HK-2 (cell line): Measurements from ENCODE around the gene TENT4A.

ENCODE experiments used
- DNase-seq: peaks from one replicate; pipeline ENCODE4 v3.0.0-alpha.2; 2018; ENCODE audit not compliant: unreplicated experiment

The TENT4A gene

DNA sequence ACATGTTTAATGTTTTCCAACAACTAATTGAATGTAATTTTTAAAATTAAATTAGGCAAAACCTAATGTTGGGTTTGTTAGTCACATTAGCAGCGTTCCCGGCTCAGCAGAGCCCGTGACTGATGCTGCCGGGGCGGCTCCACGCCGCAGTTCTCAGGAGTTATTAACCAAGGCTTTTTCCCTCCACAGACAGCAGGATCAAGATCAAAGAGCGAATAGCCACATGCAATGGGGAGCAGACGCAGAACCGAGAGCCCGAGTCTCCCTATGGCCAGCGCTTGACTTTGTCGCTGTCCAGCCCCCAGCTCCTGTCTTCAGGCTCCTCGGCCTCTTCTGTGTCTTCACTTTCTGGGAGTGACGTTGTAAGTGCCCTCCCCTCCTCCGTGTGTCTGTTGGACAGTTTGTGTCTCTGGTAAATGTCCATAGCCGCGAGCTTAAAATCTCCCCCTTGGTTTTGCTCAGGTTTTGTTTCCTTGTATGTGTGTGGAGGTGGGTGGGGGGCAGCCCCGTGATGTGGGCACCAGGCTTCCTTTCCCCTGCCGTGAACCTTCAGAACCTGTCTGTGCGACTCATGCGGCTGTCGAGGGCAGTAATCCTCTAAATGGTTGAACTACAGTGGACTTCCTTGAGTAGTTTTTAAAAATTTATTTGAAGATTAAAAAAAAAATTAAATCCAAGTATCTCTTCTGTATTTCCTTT, 37.1 kb downstream of the TENT4A start:
- no peak for DNase-seq

- DNase-seq, result no peak
These were observed 37.9 kb downstream of the TENT4A start for GRCh38 chr5:6750951-6751685.

DNA sequence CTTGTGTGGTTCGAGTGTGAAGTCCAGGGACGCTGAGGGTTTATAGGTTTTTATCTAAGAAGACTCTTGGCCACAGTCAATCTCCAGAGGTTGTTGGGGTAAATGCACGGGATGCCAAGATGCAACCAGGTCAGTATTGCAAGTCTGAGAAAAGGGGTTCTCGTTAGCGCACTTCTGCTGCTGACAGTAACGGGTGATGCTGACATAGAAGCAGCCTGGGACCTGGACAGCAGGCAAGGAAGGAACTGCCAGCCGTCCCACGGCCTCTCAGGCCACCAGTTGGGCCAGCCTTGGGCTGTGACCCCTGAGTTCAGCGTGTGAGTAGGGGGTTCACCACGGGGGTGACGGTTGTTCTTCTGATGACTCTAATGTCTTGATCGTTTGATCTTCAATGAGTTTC, 39.0 kb downstream of the TENT4A start:
- no peak for DNase-seq

DNA sequence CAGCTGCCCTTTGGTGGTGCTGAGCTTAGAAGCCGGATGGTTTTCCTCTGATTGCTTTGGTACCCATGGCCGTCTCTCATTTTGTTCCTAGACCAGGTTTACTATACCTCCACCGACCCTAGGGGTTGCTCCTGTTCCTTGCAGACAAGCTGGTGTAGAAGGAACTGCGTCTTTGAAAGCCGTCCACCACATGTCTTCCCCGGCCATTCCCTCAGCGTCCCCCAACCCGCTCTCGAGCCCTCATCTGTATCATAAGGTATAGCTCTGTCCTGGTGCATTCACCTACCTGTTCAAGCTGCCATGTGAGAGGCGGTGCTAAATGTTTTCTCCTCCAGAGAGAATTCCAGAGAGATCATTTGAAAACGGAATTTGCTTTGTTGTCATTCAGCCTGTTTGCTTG, 39.5 kb downstream of the TENT4A start:
- no peak for DNase-seq

- no peak for DNase-seq
These were observed 40.6 kb downstream of the TENT4A start for GRCh38 chr5:6753851-6754250.

DNA sequence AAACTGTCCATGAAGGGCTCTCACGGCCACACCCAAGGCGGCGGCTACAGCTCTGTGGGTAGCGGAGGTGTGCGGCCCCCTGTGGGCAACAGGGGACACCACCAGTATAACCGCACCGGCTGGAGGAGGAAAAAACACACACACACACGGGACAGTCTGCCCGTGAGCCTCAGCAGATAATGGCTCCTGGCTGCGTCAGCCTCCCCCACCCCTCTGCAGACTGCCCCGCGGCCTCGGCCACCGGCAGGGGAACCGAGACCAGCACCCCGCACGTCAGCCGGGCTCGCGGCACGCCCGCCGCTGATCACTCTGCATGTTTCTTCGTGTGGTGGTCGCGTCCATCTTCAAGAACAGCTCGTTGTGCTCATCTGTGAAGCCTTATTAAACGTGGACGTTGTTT, 41.5 kb downstream of the TENT4A start:
- no peak for DNase-seq

GRCh38 chr5:6755519-6755918, 42.3 kb downstream of the TENT4A start:
- no peak for DNase-seq

DNA sequence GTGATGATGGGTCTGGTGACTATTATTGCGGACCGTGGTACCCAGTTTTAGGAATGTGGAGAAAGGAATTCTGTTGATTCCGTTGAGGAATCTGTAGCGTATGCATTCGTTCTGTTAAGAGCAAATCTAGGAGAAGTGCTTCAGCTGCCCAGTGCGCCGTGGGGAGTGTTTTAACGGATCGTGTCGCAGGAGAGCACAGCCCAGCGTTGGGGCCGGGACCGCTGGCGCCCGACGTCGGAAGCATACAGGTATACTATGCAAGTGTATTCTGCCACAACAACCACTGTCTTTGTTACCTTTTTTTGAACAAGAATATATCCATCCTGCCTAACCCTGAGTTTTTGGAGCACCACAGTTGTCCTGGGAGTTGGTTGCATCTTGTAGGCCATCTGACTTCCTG, 42.7 kb downstream of the TENT4A start:
- no peak for DNase-seq

DNA sequence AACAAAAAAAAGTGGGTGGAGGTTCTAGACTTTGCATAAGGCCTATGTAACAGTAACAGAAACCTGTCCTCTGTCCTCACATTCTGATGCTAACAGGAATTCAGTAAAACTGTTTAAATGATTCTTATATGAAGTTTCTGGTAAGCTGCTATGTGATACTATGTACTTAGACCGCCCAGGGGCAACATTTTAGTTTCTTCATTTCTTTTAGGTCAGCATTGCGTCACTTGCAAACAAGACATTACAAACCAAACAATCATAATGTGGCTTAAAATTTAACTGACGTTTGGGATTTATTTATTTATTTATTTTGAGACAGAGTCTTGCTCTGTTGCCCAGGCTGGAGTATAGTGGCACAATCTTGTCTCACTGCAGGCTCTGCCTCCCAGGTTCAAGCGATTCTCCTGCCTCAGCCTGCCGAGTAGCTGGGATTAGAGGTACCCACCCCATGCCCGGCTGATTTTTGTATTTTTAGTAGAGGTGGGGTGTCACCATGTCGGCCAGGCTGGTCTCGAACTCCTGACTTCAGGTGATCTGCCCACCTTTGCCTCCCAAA, 44.3 kb downstream of the TENT4A start:
- no peak for DNase-seq

- no peak for DNase-seq
These were observed 45.0 kb downstream of the TENT4A start for GRCh38 chr5:6758236-6758635.

GRCh38 chr5:6758706-6759105, 45.5 kb downstream of the TENT4A start:
- DNase-seq, result no peak

GRCh38 chr5:6759401-6759800, 46.2 kb downstream of the TENT4A start:
- peak; percentile 96 for DNase-seq

- no peak for DNase-seq
These were observed 46.8 kb downstream of the TENT4A start for GRCh38 chr5:6759983-6760382.

DNA sequence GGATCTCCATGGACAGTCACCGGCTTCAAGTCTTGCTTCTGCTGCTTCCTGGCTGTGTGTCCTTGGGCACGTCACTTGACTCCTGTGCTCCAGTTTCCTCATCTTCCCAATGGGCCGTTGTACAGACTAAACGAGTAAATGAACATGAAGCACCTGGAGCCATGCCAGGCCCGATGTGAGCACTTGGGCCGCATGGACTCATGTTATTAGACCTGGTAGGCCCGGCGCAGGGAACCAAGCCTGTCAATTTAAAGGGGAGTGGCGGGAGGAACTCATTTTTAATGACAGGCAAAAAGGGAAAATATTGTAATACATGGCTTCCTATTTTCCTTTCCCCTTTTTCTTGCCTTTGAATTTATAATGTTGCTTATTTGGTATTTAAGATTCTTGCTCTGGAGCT, 47.5 kb downstream of the TENT4A start:
- DNase-seq, result no peak

GRCh38 chr5:6761333-6761732, 48.1 kb downstream of the TENT4A start:
- no peak for DNase-seq

GRCh38 chr5:6762116-6762515, 48.9 kb downstream of the TENT4A start:
- no peak for DNase-seq

DNA sequence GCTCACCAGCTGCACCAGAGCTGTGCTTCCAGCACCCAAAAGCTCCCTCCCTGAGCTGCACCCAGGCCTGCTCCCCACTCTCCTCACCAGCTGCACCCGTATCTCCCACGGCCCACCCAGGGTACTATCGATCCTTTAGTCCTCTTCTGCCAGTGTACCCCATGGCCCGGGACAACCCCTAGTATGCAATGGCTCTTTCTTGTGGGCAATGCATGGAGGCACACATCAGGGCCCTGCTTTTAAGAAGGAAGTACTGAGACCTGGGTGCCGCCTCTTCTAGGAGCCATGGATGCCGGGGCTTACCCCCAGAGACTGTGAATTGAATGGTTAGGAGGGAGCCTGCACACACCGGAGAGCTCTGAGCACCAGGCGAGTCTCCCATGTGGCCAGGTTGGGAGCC, 49.5 kb downstream of the TENT4A start:
- no peak for DNase-seq

DNA sequence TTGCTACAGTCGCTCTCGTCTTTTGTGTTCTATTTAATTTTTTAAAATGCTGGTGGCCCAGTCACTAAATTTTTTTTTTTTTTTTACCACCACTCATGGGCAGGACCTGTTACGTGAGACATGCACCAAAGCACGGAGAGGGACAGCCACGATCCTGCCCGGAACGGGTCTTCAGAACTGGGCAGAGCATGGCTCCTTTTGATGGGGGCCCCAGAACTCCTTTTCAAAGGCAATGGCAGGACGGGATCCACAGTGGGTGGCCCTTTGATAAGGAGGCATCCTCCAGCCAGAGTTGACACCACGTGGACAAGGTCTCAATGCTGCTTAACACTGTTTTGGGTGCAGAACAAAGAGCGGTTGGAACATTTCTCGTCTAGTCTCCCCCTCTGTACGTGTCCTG, 50.0 kb downstream of the TENT4A start:
- no peak for DNase-seq

DNA sequence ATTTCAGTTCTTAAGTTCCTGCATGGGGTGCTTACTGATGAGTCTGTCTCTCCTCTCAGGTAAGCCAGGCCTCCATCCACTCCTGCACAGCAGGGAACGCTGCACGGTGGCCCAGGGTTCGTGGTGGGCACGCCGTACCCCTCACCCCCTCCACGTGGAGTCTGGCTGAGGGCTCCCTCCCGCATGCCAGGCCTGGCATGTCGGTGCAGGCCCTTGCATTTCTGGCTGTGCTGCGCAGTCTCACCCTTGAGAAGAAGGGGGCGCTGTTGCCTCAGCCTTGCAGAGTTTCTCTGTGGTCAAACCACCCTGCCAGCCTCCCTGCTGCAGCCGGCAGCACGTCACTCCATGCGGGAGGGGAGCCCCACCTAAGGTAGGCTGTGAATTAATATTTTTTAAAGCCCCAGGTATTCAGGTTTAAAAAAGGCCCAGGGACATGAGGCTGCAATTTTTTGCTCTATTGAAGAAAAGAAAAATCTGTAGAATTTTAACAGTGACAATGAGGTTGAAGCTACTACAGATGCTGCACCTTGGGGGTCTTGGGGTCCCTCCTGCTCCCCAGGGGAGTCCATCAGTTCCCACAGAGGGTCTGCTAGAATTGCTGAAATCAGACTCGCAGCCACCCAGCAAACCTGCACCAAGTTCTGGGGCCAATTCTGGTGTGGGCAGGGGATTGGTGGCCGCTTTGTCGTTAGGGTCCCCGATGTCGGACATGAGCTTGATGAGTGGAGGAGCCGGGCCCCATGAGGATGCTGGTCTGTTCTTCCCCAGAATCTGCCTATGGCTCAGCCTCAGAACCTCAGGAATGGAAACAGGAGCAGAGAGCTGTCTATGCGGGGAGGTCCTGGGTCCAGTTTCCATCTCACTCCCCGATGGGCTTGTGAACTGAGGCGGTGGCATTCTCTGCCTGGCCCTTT, 52.6 kb downstream of the TENT4A start:
- DNase-seq, result peak; percentile 90

- DNase-seq, result peak; percentile 96
These were observed 53.4 kb downstream of the TENT4A start for GRCh38 chr5:6766604-6767093.

GRCh38 chr5:6767481-6768063, 54.3 kb downstream of the TENT4A start:
- no peak for DNase-seq
